ENCODE results near the gene ZFYVE28. TPM values are rescaled to one million over a fixed set of nuclear protein-coding genes. Genes with fewer than 3 reads are reported as not detected.

Gene ZFYVE28
- total RNA-seq, 2 donors from 2014 or later = 5.7 to 16.8 TPM

DNA sequence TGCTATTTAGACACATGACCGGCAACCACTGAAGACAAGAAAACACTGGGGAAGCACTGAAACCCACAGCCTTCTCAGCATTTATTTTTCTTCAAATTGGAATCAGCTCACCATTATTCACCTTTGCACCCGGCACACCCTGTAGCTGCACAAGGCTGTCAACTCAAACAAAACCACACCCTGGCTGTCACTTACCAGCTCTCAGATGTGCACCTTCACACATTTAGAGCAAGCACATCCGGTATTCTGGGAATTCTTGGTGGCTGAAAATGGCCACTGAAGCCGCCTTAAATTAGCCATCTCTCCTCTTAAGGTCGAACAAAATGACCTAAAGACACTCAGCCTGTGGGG lies 5.9 kb downstream of the ZFYVE28 start:
- DNase-seq (peak in 1 of 4 donors; percentile 15), ATAC-seq (no peak)
- WGBS, 2 donors = 43 to 55% methylated on average over 5 of the region's 5 CpGs
- H3K36me3 ChIP-seq (replicated peaks in 1 of 2; ENCODE audit: insufficient read depth in 1 of 2, low read depth in 2 of 2) = no peaks in the 10 kb centered on the region
- peaks cover 31% of the 10 kb centered on the region for H3K4me1 ChIP-seq
- H3K9me3 ChIP-seq = no peaks in the 10 kb centered on the region
- no peaks in the 10 kb centered on the region for H3K27me3 ChIP-seq
- no peak overlapping the region for H3K4me3 ChIP-seq
- intact Hi-C loops (cut with DNase I) = no loop called here
- H3K27ac ChIP-seq = peak overlapping the region in 3 of 4 donors; percentile 31 to 72 (median 67)
- TF ChIP-seq, protein P1, sequence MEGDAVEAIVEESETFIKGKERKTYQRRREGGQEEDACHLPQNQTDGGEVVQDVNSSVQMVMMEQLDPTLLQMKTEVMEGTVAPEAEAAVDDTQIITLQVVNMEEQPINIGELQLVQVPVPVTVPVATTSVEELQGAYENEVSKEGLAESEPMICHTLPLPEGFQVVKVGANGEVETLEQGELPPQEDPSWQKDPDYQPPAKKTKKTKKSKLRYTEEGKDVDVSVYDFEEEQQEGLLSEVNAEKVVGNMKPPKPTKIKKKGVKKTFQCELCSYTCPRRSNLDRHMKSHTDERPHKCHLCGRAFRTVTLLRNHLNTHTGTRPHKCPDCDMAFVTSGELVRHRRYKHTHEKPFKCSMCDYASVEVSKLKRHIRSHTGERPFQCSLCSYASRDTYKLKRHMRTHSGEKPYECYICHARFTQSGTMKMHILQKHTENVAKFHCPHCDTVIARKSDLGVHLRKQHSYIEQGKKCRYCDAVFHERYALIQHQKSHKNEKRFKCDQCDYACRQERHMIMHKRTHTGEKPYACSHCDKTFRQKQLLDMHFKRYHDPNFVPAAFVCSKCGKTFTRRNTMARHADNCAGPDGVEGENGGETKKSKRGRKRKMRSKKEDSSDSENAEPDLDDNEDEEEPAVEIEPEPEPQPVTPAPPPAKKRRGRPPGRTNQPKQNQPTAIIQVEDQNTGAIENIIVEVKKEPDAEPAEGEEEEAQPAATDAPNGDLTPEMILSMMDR (IDR thresholded peaks at IDR 0.05) = no peak
- TF ChIP-seq POLR2A (IDR thresholded peaks at IDR 0.05) = no peak

DNA sequence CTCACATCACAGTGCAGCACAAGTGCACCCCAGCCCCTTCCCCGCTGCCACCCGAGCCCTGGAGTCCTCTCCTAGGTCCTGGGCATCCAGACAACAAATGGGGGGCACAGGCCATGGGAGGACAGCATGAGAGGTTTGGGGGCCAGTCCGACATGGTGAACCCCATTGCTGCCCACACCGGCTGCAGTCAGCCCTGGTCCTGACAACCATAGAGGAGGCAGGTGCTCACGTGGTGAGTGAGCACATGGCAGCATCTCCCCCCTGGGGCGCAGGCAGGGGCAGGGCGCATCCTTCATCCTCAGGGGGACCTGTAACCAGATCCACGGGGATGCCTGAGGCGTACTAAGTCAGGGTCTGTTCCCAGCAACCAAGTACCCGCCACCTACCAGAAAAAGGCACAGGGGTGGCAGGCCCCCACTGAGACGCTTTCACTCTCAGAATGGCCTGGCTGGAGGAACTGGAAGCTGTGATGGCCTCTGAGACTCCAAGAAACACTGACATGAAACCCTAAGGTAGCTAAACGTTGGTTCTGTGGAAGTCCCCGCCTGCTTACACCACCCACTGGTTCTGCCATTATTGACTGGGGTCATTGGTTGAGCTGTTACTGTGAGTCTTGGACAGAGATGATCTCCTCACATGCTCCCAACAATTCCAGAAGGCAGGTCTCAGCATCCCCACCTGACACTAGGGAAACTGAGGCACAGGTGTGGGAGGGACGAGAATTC lies 6.5 kb downstream of the ZFYVE28 start:
- peaks cover 28% of the 10 kb centered on the region for H3K4me1 ChIP-seq
- ATAC-seq (no peak), DNase-seq (no peak)
- WGBS, 2 donors = 66 to 81% methylated on average over 4 to 13 of the region's 14 CpGs
- no peaks in the 10 kb centered on the region for H3K9me3 ChIP-seq
- H3K27me3 ChIP-seq = no peaks in the 10 kb centered on the region
- no peaks in the 10 kb centered on the region for H3K36me3 ChIP-seq (replicated peaks in 1 of 2; ENCODE audit: insufficient read depth in 1 of 2, low read depth in 2 of 2)
- intact Hi-C loops (cut with DNase I) = no loop called here
- TF ChIP-seq, protein P1 (IDR thresholded peaks at IDR 0.05) = no peak
- no peak for TF ChIP-seq POLR2A (IDR thresholded peaks at IDR 0.05)
- no peak overlapping the region for H3K4me3 ChIP-seq
- peak overlapping the region in 2 of 4 donors; percentile 67 to 72 for H3K27ac ChIP-seq

DNA sequence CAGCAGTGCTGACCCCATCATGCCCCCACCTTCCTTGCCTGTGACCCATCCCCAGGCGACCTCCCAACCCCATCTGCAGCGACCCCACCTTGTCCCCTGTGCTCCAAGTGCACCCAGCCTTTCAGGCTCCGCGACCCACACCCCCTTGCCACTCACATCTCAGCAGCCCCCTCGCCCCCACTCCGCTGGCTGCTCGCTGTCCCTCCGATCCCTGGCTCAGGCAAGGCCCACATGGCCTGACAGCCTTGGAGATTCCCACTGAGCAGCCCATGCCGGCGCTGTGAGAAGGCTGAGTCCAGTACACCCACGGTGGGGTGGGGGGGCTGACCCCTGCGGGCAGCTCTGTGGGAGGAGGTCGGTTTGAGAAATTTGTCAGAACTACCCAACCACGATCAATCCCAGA lies 9.1 kb downstream of the ZFYVE28 start:
- no peak overlapping the region for H3K27ac ChIP-seq
- H3K4me1 ChIP-seq = peaks cover 21% of the 10 kb centered on the region
- no peaks in the 10 kb centered on the region for H3K9me3 ChIP-seq
- DNase-seq (no peak), ATAC-seq (no peak)
- intact Hi-C loops (cut with DNase I) = no loop called here
- no peaks in the 10 kb centered on the region for H3K27me3 ChIP-seq
- no peak overlapping the region for H3K4me3 ChIP-seq
- WGBS, 2 donors = 78 to 88% methylated on average over 8 to 14 of the region's 14 CpGs
- no peak for TF ChIP-seq POLR2A (IDR thresholded peaks at IDR 0.05)
- TF ChIP-seq, protein P1 (IDR thresholded peaks at IDR 0.05) = no peak
- H3K36me3 ChIP-seq (replicated peaks in 1 of 2; ENCODE audit: insufficient read depth in 1 of 2, low read depth in 2 of 2) = no peaks in the 10 kb centered on the region

DNA sequence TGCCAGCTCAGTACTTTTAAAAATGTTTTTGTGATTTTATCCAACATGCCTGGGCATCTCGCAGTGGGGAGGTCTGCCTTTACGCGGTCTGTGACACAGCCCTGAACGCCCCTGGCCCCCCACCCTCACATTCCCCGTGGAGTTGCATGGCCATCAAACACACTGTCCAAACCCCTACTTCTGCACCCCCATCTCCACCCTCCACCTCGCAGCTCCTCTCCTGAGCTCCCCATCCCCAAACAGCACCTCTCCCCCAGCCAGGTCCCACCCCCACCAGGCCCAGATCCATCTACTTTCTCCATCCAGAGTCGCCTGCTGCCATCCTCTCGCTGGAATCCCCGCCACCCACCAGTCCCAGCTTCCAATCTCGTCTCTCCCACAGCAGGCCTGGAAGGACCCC lies 9.5 kb downstream of the ZFYVE28 start:
- Histone ChIP-seq H3K36me3 (replicated peaks in 1 of 2; ENCODE audit: insufficient read depth in 1 of 2, low read depth in 2 of 2) (no peaks in the 10 kb centered on the region), H3K4me3 (no peak overlapping the region), H3K27ac (no peak overlapping the region), H3K4me1 (peaks cover 17% of the 10 kb centered on the region), H3K27me3 (no peaks in the 10 kb centered on the region), H3K9me3 (no peaks in the 10 kb centered on the region)
- ATAC-seq (no peak), DNase-seq (no peak)
- 77 to 79% methylated on average over 10 of the region's 10 CpGs for WGBS, 2 donors
- intact Hi-C loops (cut with DNase I) = no loop called here
- TF ChIP-seq, protein P1 (IDR thresholded peaks at IDR 0.05) = no peak
- TF ChIP-seq POLR2A (IDR thresholded peaks at IDR 0.05) = no peak

DNA sequence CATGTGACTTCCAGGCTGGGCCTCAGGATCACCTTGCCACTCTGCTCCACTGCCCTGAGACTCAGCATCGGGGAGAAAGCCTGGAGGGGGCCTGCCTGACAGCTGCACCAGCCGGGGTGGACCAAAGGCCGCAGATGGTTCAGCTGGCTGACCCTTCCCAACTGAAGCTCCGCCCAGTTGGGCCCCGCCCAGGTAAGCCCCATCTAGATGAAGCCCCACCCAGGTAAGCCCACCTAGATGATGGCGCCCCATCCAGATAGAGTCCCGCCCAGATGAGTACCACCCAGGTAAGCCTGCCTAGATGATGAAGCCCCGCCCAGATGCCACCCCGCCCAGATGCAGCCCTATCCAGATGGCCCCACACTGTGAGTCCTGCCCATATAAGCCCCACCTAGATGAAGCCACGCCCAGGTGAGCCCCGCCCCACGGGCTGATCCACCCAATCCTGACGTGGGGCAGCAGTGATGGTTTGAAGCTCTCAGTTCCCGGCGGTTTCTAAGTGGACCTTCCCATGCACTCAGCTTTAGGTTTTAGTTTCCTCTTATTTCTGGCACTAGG lies 10.0 kb downstream of the ZFYVE28 start:
- ATAC-seq = no peak
- Histone ChIP-seq H3K4me1 (peaks cover 12% of the 10 kb centered on the region), H3K27ac (no peak overlapping the region), H3K27me3 (no peaks in the 10 kb centered on the region), H3K4me3 (no peak overlapping the region), H3K36me3 (replicated peaks in 1 of 2; ENCODE audit: insufficient read depth in 1 of 2, low read depth in 2 of 2) (no peaks in the 10 kb centered on the region), H3K9me3 (no peaks in the 10 kb centered on the region)
- no peak for TF ChIP-seq POLR2A (IDR thresholded peaks at IDR 0.05)
- TF ChIP-seq, protein P1 (IDR thresholded peaks at IDR 0.05) = no peak
- intact Hi-C loops (cut with DNase I) = no loop called here
- no peak for DNase-seq
- 59 to 78% methylated on average over 6 to 14 of the region's 15 CpGs for WGBS, 2 donors

Data from body of pancreas (tissue), 4 donors.